Muscle of leg (tissue), 11 donors: ENCODE results near the gene PLA2G4F. TPM values are rescaled to one million over a fixed set of nuclear protein-coding genes. Genes with fewer than 3 reads are reported as not detected.

ENCODE experiments used
- DNase-seq: peaks from one replicate; pipeline ENCODE4 v3.0.0; 2013
- H3K27ac ChIP-seq: one replicate; pipeline ENCODE4 v1.5.1; 2013; ENCODE audit warnings: mild to moderate bottlenecking, low read length, control low read depth
- H3K27me3 ChIP-seq: one replicate; pipeline ENCODE4 v1.6.1; 2013; ENCODE audit warnings: low read length; ENCODE audit not compliant: control insufficient read depth, insufficient read depth
- H3K36me3 ChIP-seq: one replicate; pipeline ENCODE4 v1.6.1; 2013; ENCODE audit warnings: low read length; ENCODE audit not compliant: control insufficient read depth, insufficient read depth
- H3K4me1 ChIP-seq: one replicate; pipeline ENCODE4 v1.6.1; 2013; ENCODE audit warnings: low read length; ENCODE audit not compliant: control insufficient read depth, insufficient read depth
- H3K4me3 ChIP-seq: one replicate; pipeline ENCODE4 v1.5.1; 2013; ENCODE audit warnings: low read length, control low read depth
- H3K9me3 ChIP-seq: replicated peaks from 2 replicates; pipeline ENCODE4 v1.6.1; 2013; ENCODE audit warnings: low read depth, low read length; ENCODE audit not compliant: control insufficient read depth
- WGBS: methylation state at CpG from one replicate; pipeline ENCODE4 v1.1.5; 2013; ENCODE audit warnings: missing lambda C conversion rate; ENCODE audit not compliant: insufficient coverage; 5-methylcytosine and 5-hydroxymethylcytosine counted together
- polyA plus RNA-seq, 8 donors: library from polyadenylated mRNA; unstranded; fragments of 120-200 nt; gene quantifications; one replicate each; pipeline versions ENCODE4 v1.2.1 to v1.2.3, GENCODE V29; 2013; ENCODE audit warnings: inconsistent platforms in 1 of 8, low replicate concordance in 1 of 8; ENCODE audit not compliant: insufficient read length in 8 of 8, insufficient read depth in 1 of 8
- total RNA-seq: library from RNA; stranded (reverse); fragments of 120-200 nt; gene quantifications from one replicate; pipeline ENCODE4 v1.2.4, GENCODE V29; 2013

Gene PLA2G4F
- total and polyA plus RNA-seq, 9 donors: 0.04 to 1.9 (median 0.23) TPM; not detected in 5

DNA sequence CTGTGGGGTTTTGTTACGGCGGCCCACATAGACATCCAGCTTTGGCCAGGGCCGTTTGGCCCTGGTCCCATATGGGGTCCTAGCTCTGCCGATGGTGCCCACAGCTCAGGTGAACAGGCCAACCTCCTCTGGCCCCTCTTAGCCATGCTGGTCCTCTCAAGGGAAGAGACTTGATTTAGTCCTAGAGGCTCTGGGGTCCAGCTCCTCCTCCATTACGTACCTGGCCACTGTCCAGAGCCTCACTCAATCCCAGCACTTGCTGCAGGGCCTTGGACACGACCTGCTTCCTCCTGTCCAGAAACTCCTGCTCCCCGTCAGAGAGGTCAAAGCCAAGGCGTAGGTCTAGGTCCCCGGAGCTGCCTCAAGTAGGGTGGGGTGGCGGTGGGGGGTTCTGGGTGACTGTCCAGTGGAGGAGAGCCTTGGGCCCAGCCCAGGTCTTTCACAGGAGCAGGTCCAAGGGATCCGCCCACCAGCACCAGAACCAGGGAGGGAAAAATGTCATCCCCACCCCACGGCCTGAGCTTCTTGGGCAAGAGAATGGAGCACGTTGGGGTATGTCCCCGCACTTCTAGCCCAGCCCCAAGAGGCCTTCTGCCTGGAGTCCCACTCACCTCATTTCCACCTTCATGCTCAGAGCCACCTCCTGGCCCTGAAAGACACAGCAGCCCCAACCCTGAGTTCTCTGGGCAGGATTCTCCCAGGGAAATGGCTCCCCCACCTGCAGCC lies 6.8 kb downstream of the PLA2G4F start:
- H3K4me3 ChIP-seq: no peak overlapping the region
- no peaks in the 10 kb centered on the region for H3K36me3 ChIP-seq
- WGBS: 83% methylated on average over 12 of the region's 14 CpGs

DNA sequence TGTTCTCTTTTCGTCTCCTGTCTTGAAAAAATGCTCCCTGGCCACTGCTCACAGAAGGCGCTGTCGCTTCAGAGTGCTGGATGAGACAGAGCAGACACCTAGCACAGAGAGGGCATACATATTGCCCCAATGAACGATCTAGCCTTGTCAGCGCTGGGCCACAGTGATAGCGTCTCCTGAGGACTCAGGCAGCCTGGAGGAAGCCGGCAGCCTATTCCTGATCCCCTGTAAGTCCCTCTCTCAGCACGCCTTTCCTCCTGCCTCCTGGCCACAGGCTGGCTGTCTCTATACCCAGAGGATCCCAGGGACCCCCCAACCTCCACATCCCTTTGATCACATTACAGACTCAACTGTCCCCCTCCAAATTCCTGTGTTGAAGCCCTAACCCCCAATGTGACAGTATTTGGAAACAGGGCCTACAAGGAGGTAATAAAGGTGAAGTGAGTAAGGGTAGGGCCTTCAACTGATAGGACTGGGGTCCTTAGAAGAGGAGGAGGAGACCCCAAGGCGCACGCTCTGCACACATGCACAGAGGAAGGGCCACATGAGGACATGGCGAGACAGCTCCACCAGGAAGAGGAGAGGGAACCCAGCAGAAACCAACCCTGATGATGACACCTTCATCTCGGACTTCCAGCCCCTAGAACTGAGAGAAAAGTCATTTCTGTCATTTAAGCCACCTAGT lies 7.5 kb downstream of the PLA2G4F start:
- WGBS: 53% methylated on average over 9 of the region's 12 CpGs
- Histone ChIP-seq H3K27me3 (peaks cover 2% of the 10 kb centered on the region), H3K4me3 (no peak overlapping the region), H3K4me1 (peaks cover 11% of the 10 kb centered on the region), H3K36me3 (no peaks in the 10 kb centered on the region), H3K27ac (no peak overlapping the region), H3K9me3 (no peaks in the 10 kb centered on the region)
- DNase-seq: no peak

More for the DNA sequence above, 6.8 kb downstream of the PLA2G4F start:
- DNase-seq: no peak
- Histone ChIP-seq H3K4me1 (peaks cover 11% of the 10 kb centered on the region), H3K27ac (no peak overlapping the region), H3K27me3 (no peaks in the 10 kb centered on the region), H3K9me3 (no peaks in the 10 kb centered on the region)

DNA sequence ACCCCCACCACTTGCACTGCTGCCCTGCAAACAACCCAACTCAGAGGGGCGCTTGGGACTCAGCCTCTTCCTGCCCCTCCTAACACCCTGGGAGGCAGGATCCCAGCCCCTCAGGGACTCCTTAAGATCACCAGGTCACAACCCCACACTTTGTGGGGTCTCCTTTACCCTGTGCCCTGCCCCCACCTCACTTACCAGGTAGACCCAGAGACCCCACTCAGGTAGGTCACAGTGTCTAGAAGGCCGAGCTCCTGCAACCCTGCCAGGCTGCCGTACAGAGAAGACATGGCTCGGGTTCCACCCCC lies 9.1 kb downstream of the PLA2G4F start:
- no peak for DNase-seq
- H3K9me3 ChIP-seq: no peaks in the 10 kb centered on the region
- WGBS: 80% methylated on average over 3 of the region's 4 CpGs

DNA sequence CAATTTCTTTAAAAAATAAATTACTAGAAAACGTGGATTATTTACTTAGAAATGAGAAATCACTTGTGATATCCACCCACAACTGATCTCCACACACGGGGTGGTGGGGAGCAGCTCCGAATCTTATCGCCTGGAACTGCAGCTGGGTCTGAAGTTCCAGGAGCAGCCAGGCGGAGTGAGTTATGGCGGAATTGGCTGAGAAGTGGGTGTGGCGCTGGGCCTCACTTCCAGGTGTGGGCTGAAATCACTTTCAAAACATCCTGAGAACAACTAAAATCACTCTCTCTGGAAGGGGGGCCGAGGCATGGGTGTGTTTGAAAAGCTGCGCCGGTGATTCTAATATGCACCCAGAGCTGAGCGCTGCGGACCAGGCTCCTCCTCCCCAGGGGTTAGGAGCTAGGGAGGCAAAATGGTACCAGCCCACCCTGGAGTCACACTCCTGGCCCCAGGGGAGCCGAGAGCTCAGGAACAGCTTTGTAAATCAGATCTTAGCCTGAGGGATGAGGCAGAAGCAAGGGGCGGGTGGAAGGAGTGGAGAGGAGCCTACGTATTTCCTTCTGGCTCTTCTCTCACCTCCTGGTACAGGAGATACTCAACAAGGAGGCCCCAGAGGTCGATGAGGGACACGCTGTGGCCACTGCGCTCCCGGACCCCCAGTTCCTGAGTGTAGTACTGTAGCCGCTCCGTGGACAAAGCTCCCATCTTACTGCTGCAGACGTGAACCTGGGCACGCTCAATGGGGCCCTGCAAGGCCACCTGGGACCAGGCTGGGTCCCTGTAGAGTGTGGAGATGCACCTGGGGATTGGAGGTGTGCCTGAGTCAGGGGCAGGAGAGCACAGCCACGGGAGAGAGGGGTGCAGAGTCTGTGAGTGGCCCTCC lies 9.6 kb downstream of the PLA2G4F start:
- 78% methylated on average over 15 of the region's 24 CpGs for WGBS
- H3K4me1 ChIP-seq: peaks cover 6% of the 10 kb centered on the region
- no peak for DNase-seq
- H3K27me3 ChIP-seq: peaks cover 2% of the 10 kb centered on the region
- no peak overlapping the region for H3K4me3 ChIP-seq
- no peak overlapping the region for H3K27ac ChIP-seq
- H3K36me3 ChIP-seq: no peaks in the 10 kb centered on the region
- no peaks in the 10 kb centered on the region for H3K9me3 ChIP-seq

More for the DNA sequence above, 9.1 kb downstream of the PLA2G4F start:
- Histone ChIP-seq H3K4me1 (peaks cover 11% of the 10 kb centered on the region), H3K4me3 (no peak overlapping the region), H3K36me3 (no peaks in the 10 kb centered on the region), H3K27me3 (peaks cover 2% of the 10 kb centered on the region), H3K27ac (no peak overlapping the region)

DNA sequence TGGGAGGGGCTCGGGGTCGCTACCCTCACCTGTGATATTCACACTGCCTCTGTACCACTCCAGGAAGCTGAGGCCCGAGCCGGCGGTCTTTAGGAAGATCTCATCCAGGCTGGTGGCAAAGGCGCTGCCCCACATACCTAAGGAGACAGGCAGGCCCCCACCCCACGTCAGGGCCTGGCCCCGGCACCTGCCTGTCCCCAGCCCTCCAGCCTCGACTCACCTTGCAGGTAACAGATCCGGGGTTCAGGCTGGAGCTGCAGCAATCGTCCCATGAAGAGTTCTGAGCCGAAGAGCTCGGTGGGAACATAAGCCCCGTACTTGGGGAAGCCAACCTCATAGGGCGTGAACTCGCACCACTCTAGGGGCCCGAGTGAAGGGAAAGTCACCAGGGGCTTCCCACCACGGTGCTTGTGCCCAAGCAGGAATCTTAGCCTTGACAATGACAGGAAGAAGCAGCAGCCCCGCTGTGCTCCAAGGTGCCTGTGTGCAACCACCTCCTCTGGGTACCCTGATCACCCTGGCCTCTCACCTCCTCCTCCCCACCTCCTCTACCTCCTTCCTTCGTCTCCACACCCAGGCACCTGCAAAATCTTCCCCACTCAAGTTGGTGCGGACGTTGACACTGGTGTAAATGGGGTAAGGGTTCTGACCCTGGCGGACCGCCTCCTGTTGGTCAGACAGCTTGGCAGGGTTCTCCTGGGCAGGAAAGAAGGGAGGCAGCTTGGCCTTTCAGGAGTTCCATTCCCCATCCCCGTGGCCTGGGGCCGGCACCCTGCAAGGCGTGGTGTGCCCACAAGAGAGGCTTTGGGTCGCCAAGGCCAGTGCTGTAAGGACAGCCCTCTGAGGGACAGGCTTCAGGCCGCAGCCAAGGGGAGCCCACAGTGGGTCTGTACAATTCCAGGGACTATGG lies 10.6 kb downstream of the PLA2G4F start:
- DNase-seq: no peak
- peaks cover 2% of the 10 kb centered on the region for H3K27me3 ChIP-seq
- WGBS: 83% methylated on average over 22 of the region's 29 CpGs

DNA sequence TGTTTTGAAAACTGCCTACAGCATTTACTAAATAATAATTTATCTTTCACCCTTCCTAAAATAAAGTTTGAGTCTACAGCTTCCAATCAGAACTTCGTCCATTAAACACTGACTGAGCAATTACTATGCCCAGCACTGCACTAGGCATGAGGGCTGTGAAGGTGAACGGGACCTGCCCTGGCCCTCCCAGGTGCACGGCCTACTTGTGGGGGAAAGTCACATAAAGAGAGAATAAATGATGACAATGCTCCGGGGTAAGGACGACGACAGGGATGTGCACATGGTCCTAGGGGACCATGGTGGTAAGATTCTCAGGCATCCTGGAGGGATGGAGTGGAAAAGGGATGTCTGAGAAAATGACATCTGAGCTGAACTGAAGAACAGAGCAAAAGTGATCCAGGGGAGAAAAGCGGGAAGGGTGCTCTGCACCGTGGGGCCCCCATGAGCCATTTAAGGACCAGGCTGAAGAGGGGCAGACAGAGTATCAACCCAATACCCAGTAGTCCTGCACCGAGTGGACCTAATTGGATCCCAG lies 11.5 kb downstream of the PLA2G4F start:
- 74% methylated on average over 7 of the region's 9 CpGs for WGBS
- Histone ChIP-seq H3K9me3 (no peaks in the 10 kb centered on the region), H3K36me3 (no peaks in the 10 kb centered on the region), H3K27ac (no peak overlapping the region), H3K4me1 (no peaks in the 10 kb centered on the region), H3K27me3 (peaks cover 2% of the 10 kb centered on the region), H3K4me3 (no peak overlapping the region)
- no peak for DNase-seq

More for the DNA sequence above, 10.6 kb downstream of the PLA2G4F start:
- Histone ChIP-seq H3K4me3 (no peak overlapping the region), H3K4me1 (no peaks in the 10 kb centered on the region), H3K9me3 (no peaks in the 10 kb centered on the region), H3K36me3 (no peaks in the 10 kb centered on the region), H3K27ac (no peak overlapping the region)

DNA sequence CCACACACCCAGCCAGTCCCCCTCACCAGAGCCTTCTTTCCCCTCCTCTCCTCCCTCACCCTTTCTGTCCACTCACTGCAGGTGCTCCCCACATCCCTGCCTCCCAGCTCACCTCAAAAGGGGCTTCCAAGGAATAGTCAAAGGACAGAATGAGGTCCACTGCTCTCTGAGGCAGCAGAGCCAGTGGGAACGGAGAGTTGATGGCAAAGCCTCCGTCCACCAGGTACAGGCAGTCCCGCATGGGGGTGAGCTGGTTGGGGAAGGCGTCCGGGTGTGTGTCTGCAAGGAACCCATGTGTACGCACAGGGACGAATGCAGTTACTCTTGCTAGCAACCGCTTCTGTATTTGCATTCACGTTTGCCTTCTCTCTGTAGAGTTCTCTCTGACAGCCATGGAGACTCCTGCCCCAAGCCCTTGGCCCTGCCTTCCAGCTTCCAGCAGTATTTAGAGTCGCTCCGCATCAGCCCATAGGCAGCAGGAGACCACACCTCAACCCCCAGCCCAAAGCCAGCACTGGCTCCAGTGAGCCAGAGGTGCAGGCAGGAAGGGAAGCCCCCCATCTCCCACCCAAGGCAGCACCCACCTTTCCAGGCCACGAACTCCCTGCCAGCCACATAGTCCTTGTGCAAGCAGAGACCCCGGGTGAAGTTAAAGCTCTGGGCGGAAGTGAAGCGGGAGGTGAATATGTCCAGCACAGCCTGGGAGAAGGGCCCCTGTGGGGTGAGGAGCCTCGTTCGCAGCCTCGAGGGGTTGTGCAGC lies 12.4 kb downstream of the PLA2G4F start:
- DNase-seq: no peak
- H3K4me3 ChIP-seq: no peak overlapping the region
- no peaks in the 10 kb centered on the region for H3K36me3 ChIP-seq
- H3K4me1 ChIP-seq: no peaks in the 10 kb centered on the region
- peaks cover 2% of the 10 kb centered on the region for H3K27me3 ChIP-seq
- no peak overlapping the region for H3K27ac ChIP-seq
- WGBS: 86% methylated on average over 11 of the region's 18 CpGs
- no peaks in the 10 kb centered on the region for H3K9me3 ChIP-seq

DNA sequence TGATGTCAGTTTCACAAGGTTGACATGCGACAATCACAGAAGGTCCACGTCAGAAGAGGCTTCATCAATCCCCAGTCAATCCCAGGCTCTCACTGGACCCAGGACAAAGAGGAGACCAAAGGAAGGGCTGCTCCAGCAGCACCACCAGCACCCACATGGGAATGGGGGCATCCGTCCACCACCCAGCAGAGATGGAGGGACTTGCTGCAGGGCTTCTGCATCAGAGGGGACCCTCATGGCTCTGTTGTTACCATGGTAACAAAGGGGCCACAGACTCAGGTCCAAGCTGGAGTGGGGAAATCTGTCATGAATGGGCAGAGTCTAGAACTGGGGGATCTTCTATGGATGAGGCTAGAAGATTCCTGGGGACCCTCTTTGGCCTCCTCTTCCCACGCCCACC lies 13.1 kb downstream of the PLA2G4F start:
- no peak for DNase-seq
- no peak overlapping the region for H3K27ac ChIP-seq
- H3K4me3 ChIP-seq: no peak overlapping the region
- WGBS: 82% methylated on average over 3 of the region's 4 CpGs
- H3K27me3 ChIP-seq: peaks cover 2% of the 10 kb centered on the region
- no peaks in the 10 kb centered on the region for H3K4me1 ChIP-seq
- H3K36me3 ChIP-seq: no peaks in the 10 kb centered on the region
- no peaks in the 10 kb centered on the region for H3K9me3 ChIP-seq
